NCI-H1694 (cell line): ENCODE results near the gene HABP2.

Source experiments
- DNase-seq: peaks from one replicate; lab custom pipeline; 2025; lab: John Stamatoyannopoulos, UW

HABP2 gene

DNA sequence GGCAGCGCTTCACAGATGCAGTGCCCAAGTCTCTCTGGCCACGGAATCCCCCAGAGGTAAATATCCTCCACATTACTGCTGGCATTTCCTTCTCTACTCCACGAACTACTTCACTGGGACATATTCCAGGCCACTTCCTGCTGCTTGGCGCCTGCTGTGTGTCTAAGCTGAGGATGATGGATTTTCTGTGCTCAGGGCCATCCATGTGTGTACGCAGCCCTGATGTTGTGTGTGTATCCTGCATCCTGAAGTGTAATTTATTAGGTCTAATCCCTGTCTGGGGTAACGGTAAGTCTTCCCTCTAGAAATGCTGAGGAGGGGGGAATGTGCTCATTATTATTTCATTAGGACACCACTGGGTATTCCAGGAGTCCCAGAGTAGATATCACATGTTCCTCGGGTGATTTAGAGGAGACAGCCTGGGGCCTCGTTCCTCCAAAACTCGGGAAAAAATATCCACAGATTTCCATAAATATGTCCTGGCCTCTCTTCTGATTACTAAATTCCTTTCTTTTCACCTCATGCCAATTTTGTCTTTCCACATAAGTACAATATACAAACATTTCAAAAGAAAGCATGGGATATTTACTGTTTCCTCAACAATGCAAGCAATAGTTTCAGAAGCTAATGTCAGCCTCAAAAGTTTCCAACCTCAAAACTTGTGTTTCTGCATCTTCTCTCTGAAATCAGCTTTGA, 25.5 kb upstream of the HABP2 start:
- DNase-seq, result no peak

- DNase-seq, result no peak
These were observed 24.0 kb upstream of the HABP2 start for GRCh38 chr10:113528876-113529275.

DNA sequence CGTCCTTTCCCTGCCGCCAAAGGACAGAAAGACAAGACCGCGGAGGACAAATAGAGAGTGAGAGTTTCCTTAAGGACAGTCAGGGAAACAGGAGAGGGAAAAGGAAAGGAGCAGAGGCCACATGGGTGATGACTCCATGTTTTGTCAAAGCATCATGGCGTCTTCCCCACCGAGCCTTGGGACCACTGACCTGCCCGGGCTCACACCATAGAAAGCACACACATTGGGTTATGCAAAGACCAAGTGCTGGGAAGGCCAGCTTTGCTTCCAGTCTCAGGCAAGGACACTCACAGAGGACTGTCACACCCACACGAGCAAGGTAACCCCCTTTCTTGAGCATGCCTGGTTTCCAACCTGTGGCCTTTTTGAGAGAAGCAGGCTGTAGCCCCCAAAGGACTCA, 23.3 kb upstream of the HABP2 start:
- DNase-seq, result no peak

GRCh38 chr10:113530476-113530875, 22.4 kb upstream of the HABP2 start:
- no peak for DNase-seq

- no peak for DNase-seq
These were observed 20.1 kb upstream of the HABP2 start for GRCh38 chr10:113532724-113533123.

DNA sequence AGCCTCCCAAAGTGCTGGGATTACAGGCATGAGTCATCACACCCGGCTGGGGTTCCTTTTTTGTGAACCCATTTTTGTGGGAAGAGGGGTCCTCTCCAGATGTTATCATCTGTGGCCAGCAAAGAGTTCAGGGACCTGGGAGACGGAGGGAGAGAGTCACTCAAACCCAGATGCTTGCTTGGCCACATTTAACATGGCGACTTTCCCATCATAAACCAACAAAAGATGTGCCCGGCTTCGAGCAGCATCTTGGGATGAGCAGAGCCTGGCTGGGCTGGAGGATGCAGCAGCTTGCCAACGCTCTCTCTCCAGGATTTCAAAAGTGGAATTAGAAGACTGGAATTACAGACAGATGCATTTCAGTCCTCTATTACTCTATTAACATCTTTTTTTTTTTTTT, 19.1 kb upstream of the HABP2 start:
- no peak for DNase-seq

- DNase-seq, result no peak
These were observed 18.4 kb upstream of the HABP2 start for GRCh38 chr10:113534423-113534822.

DNA sequence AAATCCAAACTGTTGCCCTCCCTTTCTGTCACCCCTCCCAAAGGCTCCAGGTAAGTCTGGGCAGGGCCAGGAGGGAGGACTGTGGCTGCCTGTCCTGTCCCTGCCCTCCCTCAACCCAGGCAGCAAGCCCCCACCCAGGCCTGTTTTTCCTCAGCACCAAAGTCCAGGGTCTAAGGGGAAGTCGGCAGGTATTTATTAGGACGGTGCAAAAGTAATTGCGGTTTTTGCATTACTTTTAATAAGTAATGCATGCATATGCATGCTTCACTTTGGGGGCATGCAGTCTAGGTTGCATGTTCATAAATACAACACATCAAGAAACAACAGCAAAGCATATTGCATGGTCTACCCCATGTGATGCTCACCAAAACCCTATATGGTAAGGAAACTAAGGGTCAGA, 15.2 kb upstream of the HABP2 start:
- no peak for DNase-seq

DNA sequence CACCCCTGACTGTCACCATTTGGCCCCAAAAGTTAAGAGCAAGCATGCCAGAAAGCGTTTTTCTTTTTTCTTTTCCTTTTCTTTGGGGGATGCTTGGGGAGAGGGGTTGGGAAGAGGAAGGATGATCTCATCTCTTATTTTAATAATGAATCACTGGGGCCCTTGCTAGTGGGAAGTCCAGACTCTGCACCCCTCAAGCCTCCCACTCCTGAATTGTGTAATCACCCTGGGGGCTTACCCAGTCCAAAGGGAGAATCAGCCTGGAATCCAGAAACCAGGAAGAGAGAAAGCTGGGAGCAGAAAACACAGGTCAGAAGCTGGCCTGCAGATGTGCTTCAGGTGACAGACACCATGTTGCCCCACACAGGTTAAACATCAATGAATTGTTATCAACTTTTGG, 14.7 kb upstream of the HABP2 start:
- DNase-seq, result no peak

- DNase-seq, result no peak
These were observed 13.1 kb upstream of the HABP2 start for GRCh38 chr10:113539789-113540188.

DNA sequence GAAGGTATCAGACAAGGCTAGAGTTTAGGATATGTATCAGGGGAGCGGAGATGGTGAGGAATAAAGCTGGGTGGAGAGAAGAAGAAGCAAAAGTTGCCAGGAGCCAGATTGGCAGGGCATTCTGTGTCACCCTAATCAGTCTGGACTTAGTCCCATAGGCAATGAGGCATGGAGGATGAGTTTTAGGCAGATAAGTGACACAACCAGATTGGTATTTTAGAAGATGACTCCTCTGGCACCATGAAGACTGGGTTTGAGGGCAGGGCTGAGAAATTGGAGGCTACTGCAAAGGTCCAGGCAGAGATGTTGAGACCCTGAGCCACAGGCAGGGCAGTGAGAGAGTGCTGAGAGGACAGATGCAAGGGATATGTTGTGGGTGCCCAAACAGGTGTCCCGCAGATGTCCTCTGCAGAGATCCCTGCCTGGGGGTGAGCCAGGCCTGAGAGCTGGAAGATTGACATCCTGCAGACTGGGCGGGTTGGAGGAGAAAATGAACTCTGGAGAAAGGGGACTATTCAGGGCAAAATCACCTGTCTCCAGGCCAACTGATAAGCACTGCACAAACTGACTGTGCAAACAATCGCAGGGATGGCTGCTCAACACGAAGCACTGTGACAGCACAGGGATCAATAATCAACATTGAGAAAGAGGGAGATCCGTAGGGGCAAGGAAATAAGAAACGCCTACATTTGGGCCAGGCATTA, 11.9 kb upstream of the HABP2 start:
- no peak for DNase-seq

GRCh38 chr10:113541549-113541927, 11.3 kb upstream of the HABP2 start:
- no peak for DNase-seq

DNA sequence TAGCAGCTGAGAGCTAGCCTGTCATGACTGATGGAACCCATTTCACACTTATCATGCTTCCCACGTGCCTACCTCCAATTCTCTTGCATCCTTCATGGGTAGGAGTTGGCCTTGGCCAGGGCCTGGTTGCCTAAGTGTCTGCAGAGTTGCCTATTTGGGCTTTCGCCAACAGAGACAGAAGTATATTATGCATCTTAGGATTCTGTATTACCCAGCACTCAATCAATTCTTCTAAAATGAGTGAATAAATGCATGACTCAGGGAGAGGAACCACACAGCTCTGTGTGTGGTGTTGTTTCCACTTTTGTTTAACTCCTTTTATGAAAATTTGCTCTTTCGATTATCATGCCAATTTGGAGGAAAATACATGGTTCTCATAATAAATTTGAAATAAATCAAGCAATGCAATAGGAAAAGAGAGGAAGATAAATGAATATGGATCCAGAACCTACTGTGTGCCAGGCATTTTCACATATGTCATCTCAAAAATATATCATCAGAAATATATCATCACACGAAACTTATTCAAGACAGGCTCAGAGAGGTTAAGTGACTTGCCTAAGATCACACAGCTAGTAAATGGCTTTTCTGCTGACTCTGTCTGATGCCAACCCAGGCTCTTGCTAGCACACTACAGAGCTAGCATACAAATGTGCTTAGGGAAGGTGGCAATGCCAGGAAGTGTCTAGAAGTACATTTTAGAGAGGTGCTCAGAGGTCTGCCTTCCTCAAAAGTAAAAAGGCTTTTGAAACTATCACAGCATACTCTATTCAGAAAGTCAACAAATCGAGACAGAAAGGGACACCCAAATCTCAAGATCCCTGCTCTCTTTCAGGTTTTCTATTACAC, 9.5 kb upstream of the HABP2 start:
- no peak for DNase-seq

DNA sequence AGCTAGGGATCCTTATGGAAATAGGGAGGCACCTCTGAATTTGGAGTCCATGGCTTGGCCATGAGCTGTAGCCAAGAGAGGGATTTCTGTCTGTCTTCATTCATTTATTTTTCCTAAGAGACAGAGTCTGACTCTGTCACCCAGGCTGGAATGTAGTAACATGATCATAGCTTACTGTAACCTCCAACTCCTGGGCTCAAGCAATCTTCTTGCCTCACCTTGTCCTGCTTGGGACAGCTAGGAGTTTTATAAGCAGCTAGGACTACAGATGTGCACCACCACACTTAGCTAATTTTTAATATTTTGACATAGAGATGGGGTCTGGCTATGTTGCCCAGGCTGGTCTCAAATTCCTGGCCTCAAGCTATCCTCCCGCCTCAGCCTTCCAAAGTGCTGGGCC, 8.5 kb upstream of the HABP2 start:
- no peak for DNase-seq

DNA sequence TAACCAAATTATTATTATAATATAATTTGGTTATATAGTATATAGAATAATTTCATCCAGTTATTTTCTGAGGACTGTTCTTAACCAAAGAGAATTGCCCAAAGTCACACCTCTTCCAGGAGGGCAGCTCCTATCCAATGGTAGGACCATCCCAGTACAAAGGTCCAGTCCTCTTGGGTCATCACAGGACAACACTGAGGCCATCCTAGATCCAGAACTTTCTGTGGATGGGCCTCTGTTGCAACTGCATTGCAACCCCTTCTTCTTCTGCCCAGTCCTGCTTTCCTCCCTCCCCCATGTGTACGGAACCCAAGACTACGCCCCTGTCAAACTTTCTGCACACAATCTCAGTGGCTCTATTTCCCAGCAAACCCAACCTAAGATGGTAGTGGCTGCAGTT, 5.4 kb upstream of the HABP2 start:
- DNase-seq, result no peak

DNA sequence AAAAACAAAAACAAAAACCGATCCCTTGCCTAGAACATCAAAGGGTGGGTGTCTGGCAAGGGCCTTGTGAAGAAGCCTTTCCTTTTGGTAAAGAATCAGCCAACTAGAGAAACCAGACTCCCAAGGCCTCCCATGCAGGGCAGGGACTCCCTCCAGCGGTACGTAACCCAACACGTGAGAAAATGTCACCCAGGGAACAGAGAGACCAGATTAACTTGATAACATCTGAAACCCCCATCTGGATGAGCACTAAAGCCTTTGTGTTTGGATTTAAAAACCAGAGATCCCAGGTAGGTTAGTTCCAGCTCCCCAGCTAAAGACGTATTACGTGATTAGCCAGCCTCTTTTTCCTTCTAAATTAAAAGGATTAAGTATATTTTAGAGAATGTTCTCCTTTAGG, 3.0 kb upstream of the HABP2 start:
- no peak for DNase-seq

DNA sequence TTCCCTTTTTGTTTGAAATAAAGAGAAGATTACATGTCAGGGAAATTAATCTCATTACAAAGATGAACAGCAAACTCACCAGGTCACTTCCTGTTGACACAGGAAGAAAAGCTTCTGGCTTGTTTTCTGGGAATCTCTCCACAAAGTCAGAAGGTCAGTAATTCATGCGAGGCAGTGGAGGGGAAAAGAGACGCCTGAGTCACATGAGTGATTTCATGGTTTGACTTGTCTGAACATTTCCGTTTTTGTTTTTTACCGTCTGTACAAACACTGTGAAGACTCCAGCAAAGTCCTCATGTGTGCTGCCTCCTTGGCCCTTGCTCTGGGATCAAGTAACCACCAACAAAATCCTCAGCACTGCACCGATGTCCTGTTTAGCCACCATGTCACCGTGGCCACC, 2.5 kb upstream of the HABP2 start:
- DNase-seq, result no peak

- no peak for DNase-seq
These were observed 839 bp upstream of the HABP2 start for GRCh38 chr10:113552014-113552413.

GRCh38 chr10:113553149-113553548, 296 bp downstream of the HABP2 start:
- DNase-seq, result no peak

GRCh38 chr10:113554214-113554613, 1.4 kb downstream of the HABP2 start:
- no peak for DNase-seq

GRCh38 chr10:113555245-113555644, 2.4 kb downstream of the HABP2 start:
- DNase-seq, result no peak

DNA sequence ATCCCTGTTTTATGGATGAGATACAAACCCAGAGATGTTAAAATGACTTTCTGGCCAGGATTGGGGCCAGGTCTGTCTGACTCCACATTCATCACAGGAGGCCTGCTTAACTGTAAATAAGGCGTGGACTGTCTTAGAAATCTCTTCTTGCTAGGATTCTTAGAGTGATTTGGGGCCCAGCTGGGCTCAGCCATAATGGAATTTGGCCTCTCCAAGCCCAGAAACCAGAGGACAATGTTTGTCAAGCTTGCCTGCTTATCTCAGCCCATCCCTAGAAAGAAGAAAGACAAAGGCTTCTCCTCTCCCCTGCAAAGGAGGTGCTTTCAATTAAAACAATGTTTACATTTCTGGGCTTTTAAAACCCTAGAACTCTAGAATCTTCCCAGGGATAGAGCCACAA, 2.9 kb downstream of the HABP2 start:
- no peak for DNase-seq

DNA sequence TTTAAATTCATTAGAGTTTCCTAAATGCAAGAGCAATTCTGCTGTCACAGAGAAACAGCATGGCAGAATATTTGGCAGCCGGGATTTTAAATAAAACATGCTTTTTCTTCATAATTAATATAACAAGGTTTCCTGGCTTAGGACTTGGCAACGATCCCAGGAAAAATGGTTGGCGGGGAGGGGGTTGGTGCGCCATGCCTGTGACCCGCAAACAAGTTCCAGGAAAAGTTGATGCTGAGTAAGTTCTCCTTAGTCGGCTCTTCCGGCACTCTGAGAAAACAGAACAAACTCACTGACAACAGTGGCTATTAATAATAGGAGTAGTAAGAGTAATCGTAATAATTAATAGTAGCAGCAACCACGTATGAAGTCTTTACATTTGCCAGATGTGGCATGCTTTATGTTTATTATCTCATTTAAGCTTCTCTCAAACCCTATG, 4.6 kb downstream of the HABP2 start:
- no peak for DNase-seq
